Natural killer cell (primary cell): ENCODE results near the gene GLI1. TPM values are rescaled to one million over a fixed set of nuclear protein-coding genes. Genes with fewer than 3 reads are reported as not detected.

Experiments used
- ATAC-seq, 3 donors: fragments of 150-1000 bp in 2 of 3; fragments of 200-7000 bp in 1 of 3; cut with Tn5 transposase; 1 replicate in 1 of 3; 2 replicates in 2 of 3; pipeline ENCODE4 v1.10.0; 2021; ENCODE audit warnings: mild to moderate bottlenecking in 2 of 3, moderate library complexity in 2 of 3
- DNase-seq, 2 donors: peaks; one replicate each; pipeline versions ENCODE4 v3.0.0 to v3.0.0-alpha.2; 2013 to 2021; ENCODE audit warnings: mixed read lengths in 1 of 2
- H3K27ac ChIP-seq: one replicate; pipeline ENCODE4 v1.5.1; 2013; ENCODE audit warnings: mild to moderate bottlenecking, low read length
- H3K27me3 ChIP-seq: one replicate; pipeline ENCODE4 v1.6.1; 2013; ENCODE audit warnings: low read length; ENCODE audit not compliant: control insufficient read depth, insufficient read depth
- H3K36me3 ChIP-seq: one replicate; pipeline ENCODE4 v1.6.1; 2013; ENCODE audit warnings: low read length; ENCODE audit not compliant: control insufficient read depth, insufficient read depth
- H3K4me1 ChIP-seq: one replicate; pipeline ENCODE4 v1.6.1; 2013; ENCODE audit warnings: low read length; ENCODE audit not compliant: control insufficient read depth, insufficient read depth
- H3K4me3 ChIP-seq: one replicate; pipeline ENCODE4 v1.5.1; 2013; ENCODE audit warnings: low read length
- H3K9me3 ChIP-seq: one replicate; pipeline ENCODE4 v1.6.1; 2013; ENCODE audit warnings: low read length; ENCODE audit not compliant: control insufficient read depth, insufficient read depth
- H3K27ac Mint-ChIP-seq, 2 donors: one replicate each; pipeline ENCODE4 v1.8.0; 2022; ENCODE audit warnings: mild to moderate bottlenecking in 2 of 2, mixed read lengths in 2 of 2, moderate library complexity in 1 of 2
- H3K27me3 Mint-ChIP-seq, 2 donors: one replicate each; pipeline ENCODE4 v1.8.0; 2022; ENCODE audit warnings: low read depth in 2 of 2, mixed read lengths in 2 of 2
- H3K36me3 Mint-ChIP-seq: one replicate; pipeline ENCODE4 v1.8.0; 2022; ENCODE audit warnings: mixed read lengths
- H3K4me1 Mint-ChIP-seq, 2 donors: one replicate each; pipeline ENCODE4 v1.8.0; 2022; ENCODE audit warnings: mixed read lengths in 2 of 2
- H3K4me3 Mint-ChIP-seq: one replicate; pipeline ENCODE4 v1.8.0; 2022; ENCODE audit warnings: mild to moderate bottlenecking, moderate library complexity, mixed read lengths
- H3K9me3 Mint-ChIP-seq, 2 donors: one replicate each; pipeline ENCODE4 v1.8.0; 2022; ENCODE audit warnings: mixed read lengths in 2 of 2
- CTCF ChIP-seq: fragments of 200-600 bp; IDR thresholded peaks from one replicate; pipeline ENCODE4 v1.8.0; 2022; ENCODE audit warnings: antibody characterized with exemption
- WGBS: methylation state at CpG from one replicate; pipeline ENCODE4 v1.1.7; 2013; ENCODE audit warnings: missing lambda C conversion rate; ENCODE audit not compliant: insufficient coverage; 5-methylcytosine and 5-hydroxymethylcytosine counted together
- intact Hi-C: fragments of 100-400 bp; cut with micrococcal nuclease; formaldehyde crosslinking; loops from one replicate; pipeline ENCODE4 v1.14.2; 2022
- total RNA-seq, 4 donors: library from RNA; stranded (reverse); fragments of 120-200 nt in 1 of 4; gene quantifications; one replicate each; pipeline versions ENCODE4 v1.2.3 to v1.2.4, GENCODE V29; 2013 to 2022

Gene GLI1
- total RNA-seq, 3 donors from 2014 or later (not counting 1 experiment from before 2014, with no cell fraction given) = 0.50 to 1.4 (median 0.99) TPM

DNA sequence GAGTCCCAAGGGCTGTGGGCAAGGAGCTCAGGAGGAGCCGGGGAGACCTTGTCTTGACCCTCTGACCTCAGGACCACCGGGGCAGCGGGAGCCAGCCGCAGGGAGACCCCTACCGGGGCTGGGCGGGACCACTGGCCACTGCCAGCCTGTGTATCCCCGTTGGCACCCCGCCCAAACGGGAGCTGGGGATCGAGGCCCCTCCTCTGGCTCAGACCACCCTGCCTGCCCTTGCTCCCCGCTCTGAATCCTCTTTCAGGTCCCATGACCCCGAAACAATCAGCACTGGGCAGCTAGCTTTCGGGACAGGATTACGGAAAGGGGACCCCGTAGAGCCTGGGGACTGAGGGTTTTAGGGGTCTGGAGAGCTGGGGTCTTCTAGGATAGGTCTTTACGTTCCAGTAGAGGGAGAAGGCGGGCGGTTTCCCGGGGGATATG lies 1.3 kb downstream of the GLI1 start:
- ATAC-seq = no peak

GRCh38 chr12:57461276-57461916 lies 1.8 kb downstream of the GLI1 start:
- H3K9me3 ChIP-seq = no peaks in the 10 kb centered on the region
- no peaks in the 10 kb centered on the region for H3K9me3 Mint-ChIP-seq
- H3K4me3 ChIP-seq = peak overlapping the region; percentile 34
- H3K4me3 Mint-ChIP-seq = peak overlapping the region; percentile 93
- intact Hi-C loops = no loop called here
- H3K27me3 ChIP-seq = peaks cover 6% of the 10 kb centered on the region
- H3K36me3 Mint-ChIP-seq = no peaks in the 10 kb centered on the region
- no peak for TF ChIP-seq CTCF
- under 1% methylated on average over 26 of the region's 32 CpGs for WGBS
- DNase-seq (peak in 1 of 2 donors; percentile 52), ATAC-seq (no peak)
- H3K36me3 ChIP-seq = no peaks in the 10 kb centered on the region
- H3K4me1 Mint-ChIP-seq = peaks cover 54 to 58% of the 10 kb centered on the region in 2 donors
- peaks cover 0 to 15% of the 10 kb centered on the region in 2 donors for H3K27me3 Mint-ChIP-seq
- no peak overlapping the region for H3K27ac ChIP-seq
- H3K27ac Mint-ChIP-seq = peak overlapping the region in 1 of 2 donors; percentile 96
- H3K4me1 ChIP-seq = peaks cover 47% of the 10 kb centered on the region

More for the DNA sequence above, 1.3 kb downstream of the GLI1 start:
- H3K9me3 ChIP-seq = no peaks in the 10 kb centered on the region
- Mint-ChIP-seq H3K4me1 (peaks cover 56 to 59% of the 10 kb centered on the region in 2 donors), H3K27ac (peak overlapping the region in 1 of 2 donors; percentile 96), H3K4me3 (peak overlapping the region; percentile 79), H3K27me3 (peaks cover 0 to 15% of the 10 kb centered on the region in 2 donors), H3K9me3 (no peaks in the 10 kb centered on the region), H3K36me3 (no peaks in the 10 kb centered on the region)
- 5% methylated on average over 16 of the region's 19 CpGs for WGBS
- peak in 1 of 2 donors; percentile 31 for DNase-seq
- H3K27me3 ChIP-seq = peaks cover 6% of the 10 kb centered on the region
- H3K36me3 ChIP-seq = no peaks in the 10 kb centered on the region
- H3K4me1 ChIP-seq = peaks cover 51% of the 10 kb centered on the region
- no peak overlapping the region for H3K4me3 ChIP-seq
- no peak overlapping the region for H3K27ac ChIP-seq
- no peak for TF ChIP-seq CTCF
- intact Hi-C loops = no loop called here

- ATAC-seq = no peak
- Histone ChIP-seq H3K4me1 (peaks cover 47% of the 10 kb centered on the region), H3K36me3 (no peaks in the 10 kb centered on the region), H3K4me3 (peak overlapping the region; percentile 34), H3K27me3 (peaks cover 6% of the 10 kb centered on the region), H3K27ac (no peak overlapping the region), H3K9me3 (no peaks in the 10 kb centered on the region)
- peak overlapping the region; percentile 76 to 96 for H3K27ac Mint-ChIP-seq
- H3K9me3 Mint-ChIP-seq = no peaks in the 10 kb centered on the region
- whole genome bisulfite sequencing = 5% methylated on average over 6 of the region's 9 CpGs
- TF ChIP-seq CTCF = no peak
- H3K4me3 Mint-ChIP-seq = peak overlapping the region; percentile 93
- DNase-seq = peak in 1 of 2 donors; percentile 56
- peaks cover 0 to 15% of the 10 kb centered on the region in 2 donors for H3K27me3 Mint-ChIP-seq
- intact Hi-C loops = loop anchor here (2.0 kb wide), 1 partner anchor 15 kb away; no protein-coding TSS in a partner anchor
- no peaks in the 10 kb centered on the region for H3K36me3 Mint-ChIP-seq
- peaks cover 54 to 58% of the 10 kb centered on the region in 2 donors for H3K4me1 Mint-ChIP-seq
Observed at GRCh38 chr12:57461917-57462250, 2.3 kb downstream of the GLI1 start.
